Kidney capillary endothelial cell (primary cell): ENCODE measurements around the gene ATG7.
"Not testable (repeated sequence)": the region's sequence is repeated elsewhere in the genome, so short reads cannot be mapped to it uniquely, and the experiment has no call there.

ENCODE experiments used
- DNase-seq: peaks from one replicate; pipeline ENCODE4 v3.0.0-alpha.2; 2018; ENCODE audit warnings: low spot score

The ATG7 gene

DNA sequence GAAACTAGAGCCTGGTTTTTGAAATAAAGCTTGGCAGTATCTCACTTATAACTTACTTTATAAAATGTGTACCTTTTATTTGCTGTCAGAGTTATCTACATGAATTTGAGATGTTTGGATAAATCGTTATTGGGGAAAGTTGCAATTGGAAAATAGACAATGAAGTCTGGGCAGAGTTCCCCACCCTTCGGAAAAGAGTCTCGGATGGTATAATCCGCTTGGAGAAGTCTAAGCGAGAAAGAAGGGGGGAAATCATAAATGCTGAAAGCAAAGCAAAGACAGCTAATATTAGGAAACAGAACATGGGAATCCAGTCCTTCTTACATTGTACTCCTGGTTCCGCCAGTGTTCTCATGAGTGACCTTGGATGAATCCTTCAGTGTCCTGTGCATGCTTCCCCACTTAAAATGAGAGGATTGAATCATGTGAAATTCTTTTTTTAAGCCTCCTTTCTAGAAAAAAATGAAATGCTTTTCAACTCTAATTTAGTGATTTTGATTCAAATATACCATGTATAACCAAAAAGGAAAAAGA lies 162.4 kb downstream of the ATG7 start:
- DNase-seq: no peak

DNA sequence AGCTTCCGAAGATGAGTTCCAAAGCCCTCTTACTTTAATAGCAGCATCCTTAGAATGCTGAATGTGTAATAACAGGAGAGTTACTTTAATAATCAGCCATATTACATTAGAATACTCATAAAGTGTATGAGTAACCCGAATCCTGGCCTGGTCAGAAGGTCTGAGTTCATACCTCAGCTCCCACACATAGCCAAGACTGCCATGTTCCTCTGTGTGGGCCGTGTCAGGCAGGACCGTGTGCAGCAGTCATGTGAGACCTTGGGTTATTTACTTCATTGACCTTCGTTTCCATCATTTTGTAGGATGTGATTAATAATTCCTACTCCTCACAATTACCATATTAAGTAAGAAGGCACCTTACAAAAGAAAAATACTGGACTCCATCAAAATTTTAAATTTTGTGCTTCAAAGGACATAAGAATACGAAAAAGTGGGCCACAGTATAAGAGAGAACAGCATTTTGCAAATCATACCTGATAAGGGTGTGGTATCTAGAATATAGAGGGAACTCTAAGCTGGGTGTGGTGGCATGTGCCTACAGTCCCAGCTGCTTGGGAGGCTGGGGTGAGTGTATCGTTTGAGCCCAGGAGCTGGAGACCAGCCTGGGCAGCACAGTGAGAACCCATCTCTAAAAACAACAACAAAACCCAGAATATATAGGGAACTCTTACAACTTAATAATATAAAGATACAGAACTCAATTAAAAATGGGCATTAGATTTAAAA lies 163.4 kb downstream of the ATG7 start:
- DNase-seq: no peak

DNA sequence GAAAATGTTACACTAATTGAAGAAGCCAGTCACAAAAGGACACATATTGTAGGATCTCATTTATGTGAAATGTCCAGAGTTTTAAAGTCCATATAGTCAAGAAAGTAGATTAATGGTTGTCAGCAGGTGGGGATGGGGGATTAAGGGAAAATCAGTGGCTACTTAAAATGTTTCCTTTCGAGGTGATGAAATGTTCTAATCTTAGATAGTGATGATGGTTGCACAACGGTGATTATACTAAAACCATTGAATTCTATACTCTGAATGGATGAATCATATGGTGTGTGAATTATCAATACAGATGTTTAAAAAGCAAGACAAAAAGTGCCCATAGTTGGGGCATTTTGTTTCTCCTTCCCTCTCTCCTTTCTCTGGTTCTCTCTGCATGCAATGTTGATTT lies 164.6 kb downstream of the ATG7 start:
- DNase-seq: no peak

DNA sequence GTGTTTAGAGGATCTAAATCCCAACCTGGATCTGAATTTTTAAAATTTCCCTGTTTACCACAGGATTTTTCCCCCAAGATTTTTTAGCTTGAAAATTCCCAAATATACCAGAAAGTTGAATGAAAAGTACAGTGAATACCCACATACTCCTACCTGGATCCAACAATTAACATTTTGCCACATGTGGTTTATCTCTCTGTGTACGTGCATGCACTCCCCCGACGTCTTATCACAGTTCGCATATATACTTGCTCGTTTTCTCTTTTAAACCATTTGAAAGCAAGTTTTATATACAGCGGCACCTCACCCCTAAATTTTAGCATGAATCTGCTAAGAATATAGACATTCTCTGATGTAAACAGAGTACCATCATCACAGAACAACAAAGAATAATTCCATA lies 165.3 kb downstream of the ATG7 start:
- no peak for DNase-seq

DNA sequence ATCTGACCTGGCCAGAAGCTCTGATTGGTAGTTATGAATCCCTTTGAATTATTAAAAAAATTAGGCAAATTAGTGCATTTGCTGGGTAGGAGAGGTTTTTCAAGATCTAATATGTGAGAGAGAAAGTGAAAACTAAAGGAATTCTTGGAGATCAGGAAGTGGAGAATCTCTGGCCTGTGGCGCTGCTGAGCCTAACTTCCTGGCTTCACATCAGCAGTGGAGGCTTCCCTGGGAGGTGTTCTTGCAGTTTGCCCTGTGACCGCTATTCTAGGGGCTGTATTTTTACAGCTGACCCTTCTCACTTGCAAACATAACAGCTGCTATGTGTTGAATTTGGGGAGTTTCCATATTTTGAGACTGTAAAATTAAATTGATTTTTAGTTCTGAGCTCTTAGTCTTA lies 166.4 kb downstream of the ATG7 start:
- peak; percentile 21 for DNase-seq

DNA sequence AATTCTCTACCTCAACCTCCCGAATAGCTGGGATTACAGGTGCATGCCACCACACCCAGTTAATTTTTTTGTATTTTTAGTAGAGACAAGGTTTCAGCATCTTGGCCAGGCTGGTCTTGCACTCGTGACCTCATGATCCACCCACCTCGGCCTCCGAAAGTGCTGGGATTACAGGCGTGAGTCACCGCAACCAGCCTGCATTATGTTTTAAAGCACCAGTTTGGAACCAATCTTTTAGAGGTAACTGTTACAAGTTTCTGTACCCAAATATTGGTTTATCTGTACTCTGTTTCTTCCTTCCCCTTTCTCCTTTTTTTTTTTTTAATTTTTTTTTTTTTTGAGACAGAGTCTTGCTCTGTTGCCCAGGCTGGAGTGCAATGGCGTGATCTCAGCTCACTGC lies 169.1 kb downstream of the ATG7 start:
- not testable (repeated sequence) for DNase-seq

DNA sequence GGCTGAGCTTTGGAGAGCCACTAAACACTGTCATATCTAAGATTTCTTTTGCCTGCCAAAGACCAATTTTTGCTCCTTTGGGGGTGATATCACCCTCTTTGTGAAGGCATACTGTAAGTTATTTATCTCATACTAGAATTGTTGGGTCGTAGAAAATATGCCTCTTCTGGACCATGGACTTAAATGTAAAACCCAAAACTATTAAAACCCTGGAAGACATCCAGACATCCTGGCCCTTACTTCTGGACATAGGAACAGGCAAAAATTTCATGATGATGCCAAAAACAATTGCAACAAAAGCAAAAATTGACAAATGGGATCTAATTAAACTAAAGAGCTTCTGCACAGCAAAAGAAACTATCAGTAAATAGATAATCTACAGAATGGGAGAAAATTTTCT lies 172.2 kb downstream of the ATG7 start:
- no peak for DNase-seq

DNA sequence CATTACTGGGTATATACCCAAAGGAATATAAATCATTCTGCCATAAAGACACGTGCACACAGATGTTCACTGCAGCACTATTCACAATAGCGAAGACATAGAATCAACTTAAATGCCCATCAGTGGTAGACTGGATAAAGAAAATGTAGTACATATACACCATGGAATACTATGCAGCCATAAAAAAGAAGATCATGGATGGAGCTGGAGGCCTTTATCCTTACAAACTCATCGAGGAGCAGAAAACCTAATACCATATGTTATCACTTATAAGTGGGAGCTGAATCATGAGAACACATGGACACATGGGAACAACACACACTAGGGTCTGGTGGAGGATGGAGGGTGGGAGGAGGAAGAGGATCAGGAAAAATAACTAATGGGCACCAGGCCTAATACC lies 173.0 kb downstream of the ATG7 start:
- DNase-seq: not testable (repeated sequence)

DNA sequence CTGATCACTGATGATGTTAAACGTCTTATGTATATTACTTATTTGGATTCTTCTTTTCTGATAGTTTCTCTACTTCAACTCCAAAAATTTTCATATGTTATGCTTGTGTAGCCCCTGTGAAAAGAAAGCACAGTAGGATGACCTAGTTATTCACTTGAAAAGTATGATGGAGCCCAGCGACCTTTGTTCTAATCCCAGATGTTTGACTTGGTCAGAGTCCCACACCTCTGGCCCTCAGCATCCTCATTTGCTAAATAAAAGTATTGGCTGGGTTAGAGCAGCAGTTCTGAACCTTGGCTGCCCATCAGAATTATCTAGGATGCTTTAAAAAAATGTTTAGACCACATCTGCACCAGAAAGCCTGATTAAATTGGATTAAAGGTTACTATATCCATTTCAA lies 173.7 kb downstream of the ATG7 start:
- no peak for DNase-seq

DNA sequence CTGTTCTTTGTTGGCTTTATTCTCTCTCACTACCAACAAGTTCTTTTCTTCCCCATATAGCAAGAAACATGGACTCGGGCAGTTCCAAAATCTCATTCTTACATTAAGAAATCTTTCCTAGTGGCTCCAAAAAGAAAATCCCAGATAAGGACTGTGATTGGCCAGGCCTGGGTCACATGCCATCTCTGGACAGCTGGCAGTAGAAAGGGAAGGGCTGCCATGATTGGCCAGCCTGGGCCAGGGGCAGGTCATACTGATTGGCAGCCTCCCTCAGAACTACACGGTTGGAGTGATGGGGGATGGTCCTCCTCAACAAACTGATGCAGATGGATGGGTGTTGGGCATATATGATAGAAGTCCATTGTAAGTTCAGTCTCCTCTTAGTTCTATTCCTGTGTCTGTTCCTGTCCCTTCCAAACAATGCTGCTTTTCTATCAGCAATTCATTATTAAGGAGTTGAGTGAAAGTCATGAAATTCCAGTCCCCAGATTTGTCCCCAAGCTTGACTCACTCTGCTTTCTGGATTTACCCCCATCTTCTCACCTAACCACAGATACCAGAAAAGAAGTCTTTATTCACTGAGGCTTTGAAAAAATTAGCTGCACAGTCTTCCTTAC lies 175.5 kb downstream of the ATG7 start:
- DNase-seq: no peak

DNA sequence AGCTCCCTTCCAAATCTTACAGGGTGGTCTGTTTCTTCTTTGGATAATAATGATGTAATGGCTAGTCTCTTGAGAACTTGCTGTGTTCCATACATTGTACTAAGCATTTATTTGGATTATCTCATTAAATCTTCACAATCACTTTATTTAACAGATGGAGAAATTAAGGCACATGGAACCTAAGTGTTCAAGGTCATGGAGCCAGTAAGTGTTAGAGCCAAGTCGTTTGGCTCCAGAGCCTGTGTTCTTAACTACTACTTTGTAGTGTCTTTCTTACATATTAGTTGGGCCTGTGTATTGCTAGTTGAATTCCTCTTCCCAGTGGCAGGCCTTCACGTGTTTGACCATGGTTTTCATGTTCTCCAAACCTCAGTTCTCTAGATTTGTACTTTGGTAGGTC lies 177.8 kb downstream of the ATG7 start:
- no peak for DNase-seq

DNA sequence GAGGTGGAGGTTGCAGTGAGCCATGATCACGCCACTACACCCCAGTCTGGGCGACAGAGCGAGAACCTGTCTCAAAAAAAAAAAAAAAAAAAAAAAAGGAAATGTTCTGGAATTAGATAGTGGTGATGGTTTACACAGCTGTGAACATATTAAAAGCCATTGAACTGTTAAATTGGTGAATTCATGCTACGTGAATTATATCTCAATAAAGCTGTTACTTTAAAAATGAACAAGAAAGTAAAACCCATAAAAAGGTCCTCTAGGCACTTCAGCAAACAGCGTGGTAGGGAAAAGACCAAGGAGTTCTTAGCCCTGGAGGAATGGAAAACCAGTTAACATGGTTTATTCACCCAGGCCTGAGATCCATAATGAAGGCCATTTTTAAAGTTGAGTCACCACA lies 180.1 kb downstream of the ATG7 start:
- DNase-seq: no peak

DNA sequence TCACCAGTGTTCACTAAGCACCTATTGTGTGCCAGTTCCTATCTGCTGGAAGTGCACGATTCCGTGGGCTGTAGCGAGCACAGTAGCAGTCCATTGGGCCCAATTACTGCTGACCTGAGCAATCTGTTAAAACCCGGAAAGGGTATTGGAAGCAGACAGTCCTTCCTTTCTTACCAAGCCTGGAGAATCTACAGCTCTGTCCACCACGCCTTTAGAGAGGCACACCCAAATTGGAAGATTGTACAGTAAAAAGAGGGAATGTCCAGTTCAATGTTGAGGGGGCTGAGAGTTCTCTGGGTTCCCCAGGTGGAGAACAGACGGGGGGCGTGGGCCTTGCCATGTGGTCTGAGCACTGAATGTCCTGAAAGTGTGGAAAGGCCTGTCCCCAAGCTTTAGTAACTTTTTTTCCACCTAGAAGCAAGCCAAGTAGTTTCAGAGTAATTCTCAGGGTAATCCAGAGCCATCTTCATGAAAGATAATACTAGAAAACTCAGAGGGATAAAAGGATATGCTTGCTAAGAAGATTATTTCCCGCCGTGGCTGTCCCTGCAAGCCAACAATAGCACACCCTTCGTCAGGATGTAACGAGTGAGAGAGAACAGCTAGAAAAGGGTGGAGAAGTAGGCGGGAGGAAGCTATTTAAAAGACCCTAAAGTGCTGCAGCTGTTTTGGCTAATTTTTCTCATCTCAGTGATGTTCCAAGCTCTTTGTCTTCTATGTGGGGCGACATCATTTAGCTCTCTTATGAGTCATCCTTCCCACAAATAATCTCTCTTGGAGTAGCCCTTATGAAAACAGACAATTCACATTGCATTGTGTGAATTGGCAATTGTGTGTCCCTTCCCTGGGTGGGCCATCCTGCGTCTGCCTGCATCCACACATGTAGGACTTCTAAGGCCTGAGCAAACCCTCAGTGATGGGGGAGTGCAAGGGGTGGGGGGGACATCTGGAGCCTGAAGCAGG lies 181.0 kb downstream of the ATG7 start:
- DNase-seq: peak; percentile 62

DNA sequence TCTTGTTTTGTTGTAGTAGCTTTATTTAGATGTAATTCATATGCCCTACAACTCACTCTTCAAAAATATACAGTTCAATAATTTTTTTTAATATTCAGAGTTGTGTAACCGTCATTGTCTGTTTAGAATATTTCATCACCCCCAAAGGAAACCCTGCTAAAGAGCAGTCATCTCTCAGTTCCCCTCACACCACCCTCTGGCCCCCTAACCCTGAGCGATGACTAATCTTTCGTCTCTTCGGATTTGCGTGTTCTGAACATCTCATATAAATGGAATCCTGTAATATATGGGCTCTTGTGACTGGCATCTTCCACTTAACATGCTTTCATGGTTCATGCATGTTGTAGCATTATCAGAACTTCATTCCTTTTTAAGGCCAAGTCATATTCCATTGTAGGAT lies 183.8 kb downstream of the ATG7 start:
- DNase-seq: no peak

DNA sequence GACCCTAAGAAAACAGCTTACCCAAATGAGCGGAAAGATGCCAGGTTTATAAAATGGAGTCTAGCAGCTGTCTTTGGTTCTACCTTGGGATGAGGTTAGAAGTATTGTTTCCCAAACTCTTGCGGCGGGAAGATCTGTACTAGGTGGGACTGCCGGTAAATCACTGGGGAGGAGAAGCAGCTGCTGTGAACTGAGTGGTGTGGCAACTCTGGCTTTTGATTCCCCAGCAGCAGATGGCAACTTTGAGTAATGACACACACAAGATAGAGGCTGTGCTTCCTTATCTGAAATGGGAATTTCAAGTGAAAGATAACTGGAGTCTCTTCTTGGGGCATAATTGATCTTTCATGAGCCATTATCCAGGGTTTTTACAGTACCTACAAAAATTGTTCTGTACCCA lies 184.9 kb downstream of the ATG7 start:
- DNase-seq: no peak

DNA sequence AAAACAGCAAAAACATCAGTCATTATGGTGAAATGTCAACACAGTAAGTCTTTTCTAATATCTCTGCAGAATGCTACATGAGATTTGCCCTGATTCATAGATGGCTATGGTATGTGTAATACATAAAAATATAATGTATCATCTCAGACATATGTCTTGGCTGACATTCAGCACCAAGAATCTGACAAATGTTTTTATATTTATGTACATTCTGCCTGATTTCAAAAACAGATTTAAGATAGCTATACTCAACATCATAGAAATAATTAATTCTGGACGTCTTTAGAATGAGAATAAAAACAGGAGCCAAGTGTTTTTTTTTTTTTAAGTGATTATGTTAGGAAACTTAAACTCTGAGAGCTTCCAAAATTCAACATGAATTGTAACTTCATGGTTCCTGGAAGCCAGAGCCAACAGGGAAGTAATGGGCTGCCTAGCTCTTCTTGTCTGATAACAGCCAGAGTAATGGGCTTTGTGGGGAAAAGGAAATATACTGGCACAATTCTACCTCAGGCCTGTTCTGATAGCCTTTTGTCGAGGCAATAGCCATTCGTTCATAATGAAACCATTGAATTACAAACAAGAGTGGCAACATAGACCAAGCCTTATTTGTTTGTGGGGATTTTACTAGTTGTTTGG lies 187.1 kb downstream of the ATG7 start:
- DNase-seq: no peak

DNA sequence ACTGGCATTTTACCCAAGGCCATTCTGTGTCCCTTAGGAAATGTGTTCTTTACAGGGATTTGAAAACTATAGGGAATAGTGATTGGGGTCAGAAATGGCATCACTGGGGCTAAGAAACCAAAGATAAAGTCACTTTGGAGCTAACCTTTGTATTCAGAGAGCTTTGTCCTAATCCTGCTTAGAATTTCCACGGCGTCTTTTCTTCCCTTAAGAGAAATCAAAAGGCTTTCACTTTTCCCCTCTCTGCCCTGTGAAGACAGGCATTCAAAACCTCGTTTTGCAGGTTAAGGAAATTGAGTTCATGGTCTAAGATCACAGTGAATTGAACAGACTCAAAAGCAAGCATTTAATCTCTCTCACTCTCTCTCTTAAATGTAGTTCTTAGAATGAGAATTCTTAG lies 189.0 kb downstream of the ATG7 start:
- DNase-seq: no peak

DNA sequence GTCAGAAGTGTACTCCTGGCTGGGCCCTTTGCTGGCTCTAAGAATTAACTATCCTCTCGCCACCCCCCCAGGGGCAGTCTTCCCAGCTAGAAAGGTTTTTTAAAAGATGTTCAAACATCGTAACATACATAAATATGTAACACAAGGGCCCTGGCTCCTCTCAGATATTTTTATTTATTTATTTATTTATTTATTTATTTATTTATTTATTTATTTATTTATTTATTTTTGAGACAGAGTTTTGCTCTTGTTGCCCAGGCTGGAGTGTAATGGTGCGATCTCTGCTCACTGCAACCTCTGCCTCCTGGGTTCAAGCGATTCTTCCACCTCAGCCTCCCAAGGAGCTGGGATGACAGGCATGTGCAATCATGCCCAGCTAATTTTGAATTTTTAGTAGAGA lies 190.5 kb downstream of the ATG7 start:
- not testable (repeated sequence) for DNase-seq

DNA sequence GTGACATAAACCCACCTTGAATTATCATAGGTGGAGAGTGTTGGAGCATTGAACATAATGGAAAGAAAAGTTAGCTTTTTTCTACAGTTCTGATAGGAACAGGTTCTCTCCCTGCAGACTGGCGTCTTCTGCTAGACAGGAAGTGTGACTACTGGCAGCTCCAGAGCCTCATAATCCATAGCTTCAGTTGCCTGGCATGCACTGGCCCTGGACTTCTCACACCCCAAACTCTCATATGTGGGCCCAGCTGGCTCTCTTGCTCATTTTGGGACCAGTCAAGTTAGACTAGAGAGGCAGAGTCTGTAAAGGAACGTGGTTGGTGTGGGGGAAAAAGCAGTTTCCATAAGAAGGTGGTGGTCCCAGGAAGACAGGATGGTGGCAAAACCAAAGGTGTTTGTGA lies 191.4 kb downstream of the ATG7 start:
- peak; percentile 10 for DNase-seq

DNA sequence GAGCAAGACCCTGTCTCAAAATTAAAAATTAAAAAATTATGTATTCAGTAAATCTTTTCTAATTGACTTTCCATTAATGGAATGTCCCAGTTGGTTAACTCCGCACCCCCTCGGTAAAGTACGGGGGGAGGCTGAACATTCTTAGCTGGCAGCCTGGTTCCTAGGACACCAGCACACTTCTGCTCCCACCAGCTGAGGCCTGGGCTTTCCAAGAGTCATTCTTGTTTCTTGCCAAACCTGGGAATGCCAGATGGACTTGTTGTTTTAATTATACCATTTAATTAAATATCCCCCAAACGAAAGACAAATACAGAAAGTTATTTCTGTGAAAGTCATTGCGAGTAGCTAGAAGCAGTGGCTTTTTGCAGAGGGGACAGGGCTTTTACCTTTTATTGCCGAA lies 192.2 kb downstream of the ATG7 start:
- DNase-seq: no peak

DNA sequence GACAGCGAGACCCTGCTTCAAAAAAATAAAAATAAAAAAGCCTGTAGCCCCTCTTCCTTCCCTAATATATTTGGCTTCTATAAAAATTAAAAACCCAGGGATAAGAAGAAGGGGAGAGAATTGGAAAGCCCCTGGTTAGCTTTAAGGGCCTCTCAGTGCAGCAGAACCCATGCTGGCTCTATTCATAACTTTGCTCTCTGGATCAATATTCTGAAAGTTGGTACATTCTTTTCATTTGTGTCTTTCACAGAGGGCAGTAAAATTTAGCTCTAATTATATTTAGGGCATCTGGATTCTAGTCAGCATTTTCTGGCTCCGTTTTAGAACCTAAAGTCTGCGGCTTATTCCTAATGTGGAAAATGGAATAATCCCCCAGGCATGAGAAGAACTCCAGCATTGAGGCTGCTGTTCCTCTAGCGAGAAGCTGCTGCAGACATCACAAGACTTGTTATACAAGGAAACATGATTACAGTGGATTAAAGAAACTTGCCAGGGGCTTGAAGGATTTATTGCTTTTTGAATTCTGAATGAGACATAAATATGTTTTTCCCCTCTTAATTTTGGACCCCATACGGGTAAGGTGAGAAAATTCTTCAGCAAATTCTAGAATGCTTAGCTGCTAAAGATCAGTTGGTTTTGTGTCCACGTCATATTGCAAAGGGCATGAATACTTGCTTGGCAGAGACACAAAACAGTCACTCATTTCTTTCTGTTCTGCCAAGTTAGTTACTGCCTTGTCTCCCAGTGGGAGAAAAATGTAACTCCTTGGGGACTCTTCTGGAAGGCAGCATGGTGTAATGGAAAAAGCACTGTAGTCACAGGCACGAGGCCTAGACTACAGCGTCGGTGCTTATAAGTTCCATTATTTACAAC lies 193.8 kb downstream of the ATG7 start:
- DNase-seq: no peak
